NCI-H187 (cell line): ENCODE measurements around the gene CYP27C1.
"Not testable (repeated sequence)": the region's sequence is repeated elsewhere in the genome, so short reads cannot be mapped to it uniquely, and the experiment has no call there.

Experiments
- DNase-seq, 2 experiments: peaks; one replicate each; lab custom pipeline; 2025; lab: John Stamatoyannopoulos, UW

Gene CYP27C1

GRCh38 chr2:127170452-127171197 lies 49.5 kb downstream of the CYP27C1 start:
- no peak for DNase-seq

GRCh38 chr2:127170021-127170420 lies 50.1 kb downstream of the CYP27C1 start:
- DNase-seq: no peak

- DNase-seq: no peak
Measured at GRCh38 chr2:127169066-127169660, 50.9 kb downstream of the CYP27C1 start.

- DNase-seq: no peak
Measured at GRCh38 chr2:127166231-127166860, 53.8 kb downstream of the CYP27C1 start.

GRCh38 chr2:127165539-127165935 lies 54.6 kb downstream of the CYP27C1 start:
- no peak for DNase-seq

GRCh38 chr2:127164761-127165538 lies 55.1 kb downstream of the CYP27C1 start:
- no peak for DNase-seq

GRCh38 chr2:127163921-127164320 lies 56.2 kb downstream of the CYP27C1 start:
- DNase-seq: no peak

GRCh38 chr2:127163090-127163406 lies 57.1 kb downstream of the CYP27C1 start:
- DNase-seq: not testable (repeated sequence)

- no peak for DNase-seq
Measured at GRCh38 chr2:127162261-127163089, 57.6 kb downstream of the CYP27C1 start.

GRCh38 chr2:127161176-127162136 lies 58.6 kb downstream of the CYP27C1 start:
- DNase-seq: no peak

GRCh38 chr2:127160676-127161075 lies 59.4 kb downstream of the CYP27C1 start:
- DNase-seq: no peak

- DNase-seq: no peak
Measured at GRCh38 chr2:127159543-127159942, 60.6 kb downstream of the CYP27C1 start.

GRCh38 chr2:127158614-127159290 lies 61.3 kb downstream of the CYP27C1 start:
- DNase-seq: no peak

- DNase-seq: no peak
Measured at GRCh38 chr2:127157651-127158485, 62.2 kb downstream of the CYP27C1 start.

- DNase-seq: no peak
Measured at GRCh38 chr2:127157114-127157513, 63.0 kb downstream of the CYP27C1 start.

GRCh38 chr2:127155947-127156346 lies 64.2 kb downstream of the CYP27C1 start:
- no peak for DNase-seq

- DNase-seq: no peak
Measured at GRCh38 chr2:127155028-127155581, 65.0 kb downstream of the CYP27C1 start.

- DNase-seq: no peak
Measured at GRCh38 chr2:127154396-127154795, 65.7 kb downstream of the CYP27C1 start.

GRCh38 chr2:127153691-127154158 lies 66.4 kb downstream of the CYP27C1 start:
- no peak for DNase-seq
